GM18508 (cell line): ENCODE data around the gene TOMM20.
"Not testable (repeated sequence)": the region's sequence is repeated elsewhere in the genome, so short reads cannot be mapped to it uniquely, and the experiment has no call there.

Experiments used
- ATAC-seq: cut with Tn5 transposase; IDR thresholded peaks from one replicate; pipeline ENCODE4 v1.9.1; 2021; ENCODE audit warnings: moderate number of reproducible peaks; ENCODE audit not compliant: insufficient read depth, unreplicated experiment

Gene TOMM20

GRCh38 chr1:235085411-235086117 lies 43.1 kb downstream of the TOMM20 start:
- not testable (repeated sequence) for ATAC-seq

- ATAC-seq: not testable (repeated sequence)
These were observed 47.8 kb downstream of the TOMM20 start for GRCh38 chr1:235080788-235081187.

- not testable (repeated sequence) for ATAC-seq
These were observed 48.4 kb downstream of the TOMM20 start for GRCh38 chr1:235080297-235080657.

GRCh38 chr1:235079443-235080296 lies 49.0 kb downstream of the TOMM20 start:
- ATAC-seq: no peak

- no peak for ATAC-seq
These were observed 49.9 kb downstream of the TOMM20 start for GRCh38 chr1:235078480-235079381.

GRCh38 chr1:235077571-235078479 lies 50.8 kb downstream of the TOMM20 start:
- ATAC-seq: peak; percentile 22

- ATAC-seq: no peak
These were observed 51.5 kb downstream of the TOMM20 start for GRCh38 chr1:235077163-235077540.

GRCh38 chr1:235076504-235077162 lies 52.0 kb downstream of the TOMM20 start:
- no peak for ATAC-seq

GRCh38 chr1:235075777-235076308 lies 52.8 kb downstream of the TOMM20 start:
- no peak for ATAC-seq

GRCh38 chr1:235075048-235075776 lies 53.4 kb downstream of the TOMM20 start:
- ATAC-seq: peak; percentile 52

GRCh38 chr1:235074523-235075047 lies 54.1 kb downstream of the TOMM20 start:
- no peak for ATAC-seq

- ATAC-seq: no peak
These were observed 54.6 kb downstream of the TOMM20 start for GRCh38 chr1:235073968-235074522.

- no peak for ATAC-seq
These were observed 55.2 kb downstream of the TOMM20 start for GRCh38 chr1:235073331-235073967.

GRCh38 chr1:235072577-235072976 lies 56.1 kb downstream of the TOMM20 start:
- not testable (repeated sequence) for ATAC-seq

- no peak for ATAC-seq
These were observed 56.5 kb downstream of the TOMM20 start for GRCh38 chr1:235072096-235072495.

GRCh38 chr1:235070819-235071218 lies 57.8 kb downstream of the TOMM20 start:
- ATAC-seq: no peak
